ENCODE data around the gene GPR55.

GPR55 gene

DNA sequence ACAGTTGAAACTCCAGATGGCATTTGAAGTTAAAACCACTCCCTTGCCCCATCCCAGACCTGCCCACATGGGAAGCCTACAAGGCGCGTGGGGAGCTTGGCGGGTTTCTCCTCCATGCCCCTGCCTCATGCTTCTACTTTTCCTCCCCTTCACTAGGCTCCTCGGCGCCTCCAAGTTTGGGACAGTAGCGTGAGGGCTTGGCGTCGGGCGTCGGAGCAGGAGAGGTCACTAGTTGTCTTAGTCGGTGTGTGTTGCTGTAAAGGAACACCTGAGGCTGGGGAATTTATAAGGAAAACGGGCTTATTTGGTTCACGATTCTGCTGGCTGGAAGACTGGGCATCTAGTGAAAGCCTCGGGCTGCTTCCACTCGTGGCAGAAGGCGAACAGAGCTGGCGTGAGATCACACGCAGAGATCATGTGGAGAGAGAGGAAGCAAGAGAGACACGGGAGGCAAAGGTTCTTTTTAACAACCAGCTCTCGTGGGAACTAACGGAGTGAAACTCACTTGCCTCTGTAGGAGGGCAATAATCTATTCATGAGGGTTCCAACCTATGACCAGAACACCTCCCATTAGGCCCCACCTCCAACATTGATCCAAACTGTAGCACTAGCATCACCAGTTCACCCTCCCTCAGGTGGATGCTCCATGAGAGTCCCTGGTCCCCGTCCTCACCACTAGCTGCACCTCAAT is 35.0 kb downstream of the GPR55 start (continued):
- TF ChIP-seq, protein P1, sequence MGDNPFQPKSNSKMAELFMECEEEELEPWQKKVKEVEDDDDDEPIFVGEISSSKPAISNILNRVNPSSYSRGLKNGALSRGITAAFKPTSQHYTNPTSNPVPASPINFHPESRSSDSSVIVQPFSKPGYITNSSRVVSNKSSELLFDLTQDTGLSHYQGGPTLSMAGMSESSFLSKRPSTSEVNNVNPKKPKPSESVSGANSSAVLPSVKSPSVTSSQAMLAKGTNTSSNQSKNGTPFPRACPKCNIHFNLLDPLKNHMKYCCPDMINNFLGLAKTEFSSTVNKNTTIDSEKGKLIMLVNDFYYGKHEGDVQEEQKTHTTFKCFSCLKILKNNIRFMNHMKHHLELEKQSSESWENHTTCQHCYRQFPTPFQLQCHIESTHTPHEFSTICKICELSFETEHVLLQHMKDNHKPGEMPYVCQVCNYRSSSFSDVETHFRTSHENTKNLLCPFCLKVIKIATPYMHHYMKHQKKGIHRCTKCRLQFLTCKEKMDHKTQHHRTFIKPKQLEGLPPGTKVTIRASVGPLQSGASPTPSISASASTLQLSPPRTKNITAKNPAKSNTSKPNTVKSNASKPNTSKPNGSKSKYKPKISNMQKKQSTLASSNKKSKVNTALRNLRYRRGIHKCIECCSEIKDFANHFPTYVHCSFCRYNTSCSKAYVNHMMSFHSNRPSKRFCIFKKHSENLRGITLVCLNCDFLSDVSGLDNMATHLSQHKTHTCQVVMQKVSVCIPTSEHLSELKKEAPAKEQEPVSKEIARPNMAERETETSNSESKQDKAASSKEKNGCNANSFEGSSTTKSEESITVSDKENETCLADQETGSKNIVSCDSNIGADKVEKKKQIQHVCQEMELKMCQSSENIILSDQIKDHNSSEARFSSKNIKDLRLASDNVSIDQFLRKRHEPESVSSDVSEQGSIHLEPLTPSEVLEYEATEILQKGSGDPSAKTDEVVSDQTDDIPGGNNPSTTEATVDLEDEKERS (tag by site-specific recombination; IDR thresholded peaks at IDR 0.05): no peak
- TF ChIP-seq ZNF510 (tag by site-specific recombination; IDR thresholded peaks at IDR 0.05; ENCODE audit: insufficient replicate concordance) (no peak), ZNF19 (tag by site-specific recombination; IDR thresholded peaks at IDR 0.05; ENCODE audit: low read depth) (no peak), SCRT2 (tag by site-specific recombination; IDR thresholded peaks at IDR 0.05) (no peak)
- TF ChIP-seq, protein P2, sequence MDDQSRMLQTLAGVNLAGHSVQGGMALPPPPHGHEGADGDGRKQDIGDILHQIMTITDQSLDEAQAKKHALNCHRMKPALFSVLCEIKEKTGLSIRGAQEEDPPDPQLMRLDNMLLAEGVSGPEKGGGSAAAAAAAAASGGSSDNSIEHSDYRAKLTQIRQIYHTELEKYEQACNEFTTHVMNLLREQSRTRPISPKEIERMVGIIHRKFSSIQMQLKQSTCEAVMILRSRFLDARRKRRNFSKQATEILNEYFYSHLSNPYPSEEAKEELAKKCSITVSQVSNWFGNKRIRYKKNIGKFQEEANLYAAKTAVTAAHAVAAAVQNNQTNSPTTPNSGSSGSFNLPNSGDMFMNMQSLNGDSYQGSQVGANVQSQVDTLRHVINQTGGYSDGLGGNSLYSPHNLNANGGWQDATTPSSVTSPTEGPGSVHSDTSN (CRISPR knock-in tag; IDR thresholded peaks at IDR 0.05): no peak
- TF ChIP-seq, protein P3, sequence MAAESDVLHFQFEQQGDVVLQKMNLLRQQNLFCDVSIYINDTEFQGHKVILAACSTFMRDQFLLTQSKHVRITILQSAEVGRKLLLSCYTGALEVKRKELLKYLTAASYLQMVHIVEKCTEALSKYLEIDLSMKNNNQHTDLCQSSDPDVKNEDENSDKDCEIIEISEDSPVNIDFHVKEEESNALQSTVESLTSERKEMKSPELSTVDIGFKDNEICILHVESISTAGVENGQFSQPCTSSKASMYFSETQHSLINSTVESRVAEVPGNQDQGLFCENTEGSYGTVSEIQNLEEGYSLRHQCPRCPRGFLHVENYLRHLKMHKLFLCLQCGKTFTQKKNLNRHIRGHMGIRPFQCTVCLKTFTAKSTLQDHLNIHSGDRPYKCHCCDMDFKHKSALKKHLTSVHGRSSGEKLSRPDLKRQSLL (tag by site-specific recombination; IDR thresholded peaks at IDR 0.05): no peak

DNA sequence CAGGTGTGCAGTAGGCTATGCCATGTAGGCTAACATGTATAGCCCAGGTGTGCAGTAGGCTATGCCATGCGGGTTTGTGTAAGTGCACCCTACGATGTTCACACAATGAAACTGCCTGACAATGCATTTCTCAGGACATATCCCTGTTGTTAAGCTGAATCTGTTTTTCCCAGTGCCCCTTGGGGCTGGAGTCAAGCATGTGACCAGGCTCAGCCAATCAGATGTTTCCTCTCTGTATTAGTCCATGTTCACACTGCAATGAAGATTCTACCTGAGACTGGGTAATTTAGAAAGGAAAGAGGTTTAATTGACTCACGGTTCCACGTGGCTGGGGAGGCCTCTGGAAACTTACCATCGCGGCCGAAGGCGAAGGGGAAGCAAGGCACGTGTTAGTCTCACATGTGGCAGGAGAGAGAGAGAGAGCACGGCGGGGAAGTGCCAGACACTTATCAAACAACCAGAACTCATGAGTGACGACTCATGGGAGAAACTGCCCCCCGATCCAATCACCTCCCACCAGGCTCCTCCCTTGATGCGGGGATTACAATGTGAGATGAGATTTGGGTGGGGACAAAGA is 36.1 kb downstream of the GPR55 start:
- H3K27ac ChIP-seq (ENCODE audit: extremely low read depth, low read depth, low read length): no peak overlapping the region
- no peaks in the 10 kb centered on the region for H3K4me1 ChIP-seq (ENCODE audit: control insufficient read depth, insufficient read depth, low read length)
- no peaks in the 10 kb centered on the region for H3K36me3 ChIP-seq (ENCODE audit: control insufficient read depth in 2 of 2, insufficient read depth in 1 of 2, low read length in 2 of 2)
- no peaks in the 10 kb centered on the region for H3K9me3 ChIP-seq (ENCODE audit: control insufficient read depth, insufficient read depth, low read depth, low read length)
- TF ChIP-seq ZNF146 (tag by site-specific recombination; IDR thresholded peaks at IDR 0.05): no peak
- TF ChIP-seq ZNF2 (tag by site-specific recombination; IDR thresholded peaks at IDR 0.05): no peak
- no peak for TF ChIP-seq ZNF202 (tag by site-specific recombination; IDR thresholded peaks at IDR 0.05; ENCODE audit: borderline replicate concordance)
- TF ChIP-seq, protein P4, sequence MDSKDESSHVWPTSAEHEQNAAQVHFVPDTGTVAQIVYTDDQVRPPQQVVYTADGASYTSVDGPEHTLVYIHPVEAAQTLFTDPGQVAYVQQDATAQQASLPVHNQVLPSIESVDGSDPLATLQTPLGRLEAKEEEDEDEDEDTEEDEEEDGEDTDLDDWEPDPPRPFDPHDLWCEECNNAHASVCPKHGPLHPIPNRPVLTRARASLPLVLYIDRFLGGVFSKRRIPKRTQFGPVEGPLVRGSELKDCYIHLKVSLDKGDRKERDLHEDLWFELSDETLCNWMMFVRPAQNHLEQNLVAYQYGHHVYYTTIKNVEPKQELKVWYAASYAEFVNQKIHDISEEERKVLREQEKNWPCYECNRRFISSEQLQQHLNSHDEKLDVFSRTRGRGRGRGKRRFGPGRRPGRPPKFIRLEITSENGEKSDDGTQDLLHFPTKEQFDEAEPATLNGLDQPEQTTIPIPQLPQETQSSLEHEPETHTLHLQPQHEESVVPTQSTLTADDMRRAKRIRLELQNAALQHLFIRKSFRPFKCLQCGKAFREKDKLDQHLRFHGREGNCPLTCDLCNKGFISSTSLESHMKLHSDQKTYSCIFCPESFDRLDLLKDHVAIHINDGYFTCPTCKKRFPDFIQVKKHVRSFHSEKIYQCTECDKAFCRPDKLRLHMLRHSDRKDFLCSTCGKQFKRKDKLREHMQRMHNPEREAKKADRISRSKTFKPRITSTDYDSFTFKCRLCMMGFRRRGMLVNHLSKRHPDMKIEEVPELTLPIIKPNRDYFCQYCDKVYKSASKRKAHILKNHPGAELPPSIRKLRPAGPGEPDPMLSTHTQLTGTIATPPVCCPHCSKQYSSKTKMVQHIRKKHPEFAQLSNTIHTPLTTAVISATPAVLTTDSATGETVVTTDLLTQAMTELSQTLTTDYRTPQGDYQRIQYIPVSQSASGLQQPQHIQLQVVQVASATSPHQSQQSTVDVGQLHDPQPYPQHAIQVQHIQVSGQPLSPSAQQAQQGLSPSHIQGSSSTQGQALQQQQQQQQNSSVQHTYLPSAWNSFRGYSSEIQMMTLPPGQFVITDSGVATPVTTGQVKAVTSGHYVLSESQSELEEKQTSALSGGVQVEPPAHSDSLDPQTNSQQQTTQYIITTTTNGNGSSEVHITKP (tag by site-specific recombination; IDR thresholded peaks at IDR 0.05): no peak
- TF ChIP-seq, protein P1 (tag by site-specific recombination; IDR thresholded peaks at IDR 0.05): no peak
- TF ChIP-seq, protein P5, sequence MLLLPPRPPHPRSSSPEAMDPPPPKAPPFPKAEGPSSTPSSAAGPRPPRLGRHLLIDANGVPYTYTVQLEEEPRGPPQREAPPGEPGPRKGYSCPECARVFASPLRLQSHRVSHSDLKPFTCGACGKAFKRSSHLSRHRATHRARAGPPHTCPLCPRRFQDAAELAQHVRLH (tag by site-specific recombination; IDR thresholded peaks at IDR 0.05): no peak
- TF ChIP-seq, protein P6, sequence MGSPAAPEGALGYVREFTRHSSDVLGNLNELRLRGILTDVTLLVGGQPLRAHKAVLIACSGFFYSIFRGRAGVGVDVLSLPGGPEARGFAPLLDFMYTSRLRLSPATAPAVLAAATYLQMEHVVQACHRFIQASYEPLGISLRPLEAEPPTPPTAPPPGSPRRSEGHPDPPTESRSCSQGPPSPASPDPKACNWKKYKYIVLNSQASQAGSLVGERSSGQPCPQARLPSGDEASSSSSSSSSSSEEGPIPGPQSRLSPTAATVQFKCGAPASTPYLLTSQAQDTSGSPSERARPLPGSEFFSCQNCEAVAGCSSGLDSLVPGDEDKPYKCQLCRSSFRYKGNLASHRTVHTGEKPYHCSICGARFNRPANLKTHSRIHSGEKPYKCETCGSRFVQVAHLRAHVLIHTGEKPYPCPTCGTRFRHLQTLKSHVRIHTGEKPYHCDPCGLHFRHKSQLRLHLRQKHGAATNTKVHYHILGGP (tag by site-specific recombination; IDR thresholded peaks at IDR 0.05): no peak
- no peak for TF ChIP-seq ZBTB17 (tag by site-specific recombination; IDR thresholded peaks at IDR 0.05)
- TF ChIP-seq YY1 (tag by site-specific recombination; IDR thresholded peaks at IDR 0.05): no peak
- ChIA-PET CTCF (interaction anchor here (1.5 kb wide), 1 partner anchor 99 kb away, joined by 3 read pairs; no protein-coding TSS in a partner anchor), POLR2A (no interaction called here)
- H3K4me3 ChIP-seq (ENCODE audit: low read depth, low read length): no peak overlapping the region
